ELF-1 (cell line): Measurements from ENCODE around the gene ZNF804B.
A peak's percentile ranks its signal among the peaks of the same experiment; 100 is the strongest.

Experiments
- DNase-seq: peaks from one replicate; pipeline ENCODE4 v3.0.0-alpha.2; 2016; ENCODE audit warnings: low read depth, low spot score

The ZNF804B gene

GRCh38 chr7:88759230-88760135 is at the start of gene ZNF804B:
Gene ZNF804B, plus strand, starts transcription at chr7:88759700. Its CDS starts 277 bp downstream, at chr7:88759977.
- peak; percentile 50 for DNase-seq

DNA sequence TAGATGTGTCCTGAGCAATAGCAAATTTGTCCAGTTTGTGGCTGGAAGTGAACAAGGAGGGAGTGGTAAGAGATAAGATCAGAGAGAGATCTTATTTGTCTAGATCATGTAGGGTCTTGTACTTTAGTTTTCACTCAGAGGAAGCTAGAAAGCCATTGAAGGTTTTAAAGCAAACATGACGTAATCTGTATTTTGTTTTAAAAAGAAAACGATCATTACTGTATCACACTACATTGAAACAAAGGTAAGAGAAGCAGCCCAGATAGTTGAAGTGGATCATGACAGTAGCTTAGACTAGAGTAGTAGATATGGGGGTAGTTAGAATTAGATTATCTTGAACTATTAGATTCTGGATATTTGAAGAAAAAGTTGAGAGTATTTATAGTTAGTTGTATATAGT is 23.6 kb upstream of the ZNF804B start:
- DNase-seq = no peak

DNA sequence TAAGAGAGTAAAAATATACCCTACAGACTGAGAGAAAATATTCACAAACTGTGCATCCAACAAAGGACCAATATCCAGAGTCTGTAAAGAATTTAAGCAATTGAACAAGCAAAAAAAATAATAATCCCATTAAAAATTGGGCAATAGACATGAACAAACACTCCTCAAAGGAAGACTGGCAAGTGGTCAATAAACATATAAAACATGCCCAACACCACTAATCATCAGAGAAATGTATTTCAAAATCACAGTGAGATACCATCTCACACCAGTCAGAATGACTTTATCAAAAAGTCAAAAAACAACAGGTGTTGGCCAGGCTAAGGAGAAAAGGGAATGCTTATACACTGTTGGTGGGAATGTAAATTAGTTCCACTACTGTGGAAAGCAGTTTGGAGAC is 21.9 kb upstream of the ZNF804B start:
- DNase-seq = no peak

- no peak for DNase-seq
These were observed 13.4 kb upstream of the ZNF804B start for GRCh38 chr7:88746126-88746525.

DNA sequence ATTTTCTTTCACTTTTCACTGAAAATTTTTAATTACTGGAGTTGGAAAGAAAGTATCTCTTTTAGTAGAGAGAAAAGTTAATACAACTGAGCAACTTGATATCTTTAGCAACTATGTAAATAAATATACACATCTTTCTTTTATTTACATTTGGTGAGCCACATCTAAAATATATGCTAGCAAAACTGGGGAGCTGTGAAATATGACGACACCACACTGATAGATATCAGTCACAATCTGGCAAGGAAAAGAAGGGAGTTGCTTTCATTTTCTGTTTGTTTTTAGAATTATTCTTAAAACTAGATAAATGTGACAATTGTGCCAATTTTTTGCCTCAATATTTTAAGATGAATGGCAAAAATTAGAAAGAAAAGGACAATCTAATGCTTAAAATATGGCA is 2.7 kb upstream of the ZNF804B start:
- DNase-seq = no peak

- DNase-seq = no peak
These were observed 2.1 kb upstream of the ZNF804B start for GRCh38 chr7:88757371-88757770.

DNA sequence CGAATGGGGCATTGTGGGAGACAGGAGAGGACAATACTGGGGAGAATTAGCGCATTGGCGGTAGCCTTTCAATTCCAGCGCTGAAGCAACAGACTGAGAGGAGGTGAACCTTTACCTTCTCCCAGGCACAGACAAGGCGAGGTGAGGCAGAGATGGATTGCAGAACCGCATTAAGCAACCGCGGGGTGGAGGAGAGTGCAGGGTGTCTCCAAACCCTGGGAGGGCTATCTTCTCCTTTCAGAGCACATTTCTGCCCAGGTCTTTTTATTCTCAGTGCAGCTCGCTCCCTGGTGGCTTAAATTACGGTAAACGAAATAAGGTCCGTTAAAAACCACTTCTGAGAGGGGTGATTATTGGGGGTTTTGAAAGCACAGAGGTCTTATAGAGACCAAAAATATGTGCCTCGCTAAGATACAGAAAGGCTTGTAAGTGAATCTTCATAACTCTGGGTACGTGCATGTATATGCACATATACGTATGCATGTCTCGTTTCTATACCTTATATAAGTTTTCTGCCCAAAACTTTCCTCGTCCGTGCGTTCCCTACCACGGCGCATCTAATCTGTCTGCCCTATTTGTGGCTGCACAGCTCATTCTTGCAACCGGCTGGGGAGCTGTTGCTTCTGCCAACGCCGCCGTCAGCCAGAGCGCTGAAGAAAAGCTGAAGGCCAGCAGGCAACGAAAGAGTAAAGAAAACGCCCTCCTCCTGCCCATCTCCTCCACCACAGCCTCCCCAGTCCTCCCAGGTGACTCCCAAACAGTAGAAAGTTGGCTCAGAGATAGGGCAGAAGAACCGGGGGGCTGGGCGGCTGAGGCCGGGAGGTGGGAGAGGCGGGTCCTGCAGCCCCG is 895 bp upstream of the ZNF804B start:
- DNase-seq = peak; percentile 54

- DNase-seq = no peak
These were observed 626 bp downstream of the ZNF804B start for GRCh38 chr7:88760136-88760515.

DNA sequence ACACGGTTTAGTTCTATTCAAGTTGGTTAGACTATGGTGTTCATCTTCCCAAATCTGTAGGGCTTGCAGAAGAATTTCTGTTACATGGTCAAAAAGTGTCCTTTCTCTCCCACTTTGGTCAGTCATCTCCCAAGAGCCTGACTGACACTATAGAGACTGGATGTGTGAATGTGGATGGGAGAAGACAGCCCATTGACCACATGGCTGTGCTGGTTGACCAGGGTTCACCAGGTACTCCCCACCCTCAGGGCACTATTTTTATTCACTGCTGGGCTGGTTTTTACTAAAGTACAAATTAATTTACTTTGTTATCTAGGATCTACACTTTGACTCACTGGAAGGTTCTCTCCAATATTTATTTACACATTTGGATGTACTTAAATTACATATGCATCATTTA is 2.3 kb downstream of the ZNF804B start:
- no peak for DNase-seq

- no peak for DNase-seq
These were observed 11.9 kb downstream of the ZNF804B start for GRCh38 chr7:88771417-88771816.

DNA sequence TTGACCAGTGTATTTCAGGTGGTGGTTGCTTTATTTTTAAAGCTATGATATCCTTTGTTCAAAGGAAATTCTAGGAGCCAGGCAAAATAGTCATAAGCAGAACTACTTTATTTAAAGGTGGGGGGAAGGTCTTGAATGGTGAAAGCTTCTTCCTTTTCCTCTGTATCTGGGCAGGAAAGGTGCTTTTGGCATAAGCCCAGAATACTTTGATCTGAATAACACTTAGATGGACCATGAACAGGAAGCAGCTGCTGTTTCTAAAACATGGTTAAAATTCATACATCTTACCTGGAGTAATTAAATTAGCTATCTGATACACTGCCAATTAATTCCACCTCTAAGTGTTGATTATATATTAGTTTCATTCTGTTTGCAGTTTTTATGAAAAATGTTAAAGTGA is 13.3 kb downstream of the ZNF804B start:
- DNase-seq = no peak

- DNase-seq = no peak
These were observed 16.3 kb downstream of the ZNF804B start for GRCh38 chr7:88775838-88776237.

DNA sequence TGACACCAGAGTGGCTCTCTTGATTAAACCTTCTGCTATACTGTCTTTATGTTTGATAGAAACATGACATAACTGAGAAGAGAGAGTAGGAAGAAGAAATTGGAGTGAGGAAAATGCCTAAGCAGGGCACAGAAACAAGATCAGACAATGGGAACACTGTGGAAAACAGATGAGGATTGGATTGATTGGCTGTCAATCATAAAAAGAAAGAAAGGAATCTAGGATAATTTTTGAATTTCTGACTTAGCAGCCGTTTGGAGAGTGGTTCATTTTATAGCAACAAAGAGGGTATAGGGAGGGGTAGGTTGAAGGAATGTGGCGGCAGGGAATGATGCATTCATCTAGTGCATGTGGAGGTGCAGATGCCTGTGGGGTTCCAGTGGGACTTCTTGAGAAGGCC is 28.3 kb downstream of the ZNF804B start:
- DNase-seq = no peak

- DNase-seq = no peak
These were observed 30.1 kb downstream of the ZNF804B start for GRCh38 chr7:88789480-88790064.

DNA sequence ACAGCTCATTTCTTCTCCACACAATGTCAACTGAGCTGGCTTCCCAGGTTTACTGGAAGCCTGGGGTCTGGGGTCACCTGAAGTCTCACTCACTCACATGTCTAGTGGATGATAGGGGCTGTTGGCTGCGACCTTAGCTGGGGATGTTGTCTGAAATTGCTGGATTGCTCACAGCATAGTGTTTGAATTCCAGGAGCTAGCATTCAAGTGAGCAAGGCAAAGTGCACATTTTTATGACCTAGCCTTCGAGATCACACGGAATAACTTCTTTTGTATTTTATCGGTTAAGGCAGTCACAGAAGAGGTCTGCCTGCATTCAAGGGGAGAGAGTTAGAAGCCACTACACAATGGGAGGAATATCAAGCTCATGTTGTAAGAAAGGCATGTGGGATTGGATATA is 32.4 kb downstream of the ZNF804B start:
- no peak for DNase-seq

DNA sequence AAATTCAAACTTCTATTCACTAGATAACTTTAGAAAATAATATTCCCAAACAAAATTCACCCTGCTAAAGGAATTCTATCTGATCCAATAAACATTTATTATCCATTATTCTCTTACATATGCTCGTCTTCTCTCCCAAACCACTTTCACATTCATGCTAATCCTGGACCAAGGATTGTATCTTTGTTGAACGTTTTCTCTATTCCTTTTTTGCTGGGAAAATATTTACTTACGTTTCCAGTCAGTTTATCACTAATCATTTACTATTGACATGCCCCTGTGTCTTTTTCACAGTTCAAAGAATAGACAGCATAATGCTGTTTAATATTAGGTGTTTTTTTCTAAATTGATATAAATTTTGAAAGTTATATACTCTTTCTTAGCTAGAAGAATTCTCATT is 32.9 kb downstream of the ZNF804B start:
- no peak for DNase-seq

GRCh38 chr7:88795553-88795952 is 36.1 kb downstream of the ZNF804B start, which contains the start of gene TEX47:
Gene TEX47, minus strand, starts transcription at chr7:88795737. Its CDS starts 795 bp downstream, at chr7:88794942.
- peak; percentile 6 for DNase-seq

GRCh38 chr7:88801046-88801445 is 41.5 kb downstream of the ZNF804B start:
- DNase-seq = peak; percentile 6

GRCh38 chr7:88806280-88807037 is 47.0 kb downstream of the ZNF804B start:
- DNase-seq = no peak

DNA sequence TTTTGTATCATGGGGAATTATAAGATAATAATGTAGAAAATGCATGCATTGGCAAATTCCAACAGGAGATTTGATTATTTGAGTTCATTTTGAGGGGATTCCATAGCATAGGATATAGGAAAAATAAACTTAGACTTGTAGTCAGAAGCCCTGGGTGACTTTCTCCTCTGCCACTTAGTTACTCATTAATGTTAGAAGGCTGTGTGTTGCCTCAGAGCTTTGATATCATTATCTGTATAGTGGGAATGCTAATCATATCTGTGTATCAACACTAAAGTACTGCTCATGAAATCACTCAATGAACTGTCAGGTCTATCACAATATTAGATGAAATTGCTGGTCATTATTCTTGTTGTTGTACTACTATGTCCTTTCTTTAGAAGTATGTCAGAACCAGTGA is 59.1 kb downstream of the ZNF804B start:
- no peak for DNase-seq

DNA sequence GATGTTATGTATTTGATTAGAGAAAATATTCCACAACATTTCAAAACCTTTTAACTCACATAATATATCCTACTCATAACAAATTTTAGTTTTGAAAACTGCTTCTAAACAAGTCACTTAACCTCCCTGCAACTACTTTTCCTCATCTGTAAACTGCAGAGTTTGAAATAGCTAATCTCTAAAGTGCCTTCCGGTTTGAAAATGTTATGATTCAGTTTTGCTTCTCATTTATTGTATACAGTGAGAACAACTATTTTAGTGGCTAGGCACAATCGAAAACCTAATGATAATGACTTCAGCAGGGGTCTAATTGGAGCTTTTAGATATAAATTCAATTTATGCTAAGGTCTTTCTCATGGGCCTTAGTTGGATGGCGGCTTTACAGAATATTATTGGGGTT is 66.7 kb downstream of the ZNF804B start:
- DNase-seq = no peak
